ENCODE measurements around the gene SETD2.

Gene SETD2

DNA sequence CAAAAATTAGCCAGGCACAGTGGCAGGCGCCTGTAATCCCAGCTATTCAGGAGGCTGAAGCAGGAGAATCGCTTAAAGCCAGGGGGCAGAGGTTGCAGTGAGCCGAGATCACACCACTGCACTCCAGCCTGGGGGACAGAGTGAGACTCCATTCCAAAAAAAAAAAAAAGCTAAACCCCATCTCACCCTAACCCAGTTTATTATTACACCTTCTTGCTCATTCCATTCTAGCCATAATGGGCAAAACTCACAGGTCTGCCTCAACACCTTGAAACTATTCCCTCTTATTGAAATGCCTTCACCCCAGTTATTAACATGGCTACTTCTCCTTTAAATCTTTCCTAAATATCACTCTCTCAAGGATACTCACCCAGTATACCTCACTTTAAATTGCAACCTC, 4.1 kb downstream of the SETD2 start:
- H2AFZ ChIP-seq (ENCODE audit: insufficient read depth, low read length, poor library complexity): no peak overlapping the region
- no peaks in the 10 kb centered on the region for H3K27me3 ChIP-seq (ENCODE audit: insufficient read depth, low read length)
- H2AK5ac ChIP-seq (ENCODE audit: low read length): no peak overlapping the region
- H3K9ac ChIP-seq (ENCODE audit: low read length): no peak overlapping the region
- H3K79me1 ChIP-seq (ENCODE audit: low read length): peaks cover 15% of the 10 kb centered on the region
- H4K91ac ChIP-seq (ENCODE audit: low read depth, low read length): no peak overlapping the region
- no peaks in the 10 kb centered on the region for H3K9me3 ChIP-seq (ENCODE audit: insufficient read depth, low read depth, low read length)
- H3K36me3 ChIP-seq (ENCODE audit: control insufficient read depth in 1 of 2, insufficient read depth in 2 of 2, low read length in 2 of 2): no peaks in the 10 kb centered on the region
- H3K4me2 ChIP-seq (ENCODE audit: low read length): no peak overlapping the region
- H3K14ac ChIP-seq (ENCODE audit: low read length): no peak overlapping the region
- H3K4me1 ChIP-seq (ENCODE audit: control insufficient read depth in 1 of 2, insufficient read depth in 2 of 2, low read length in 2 of 2): no peaks in the 10 kb centered on the region
- WGBS (ENCODE audit: extremely low coverage, insufficient coverage, insufficient read length): no CpG with 5 or more reads among the region's 3 CpGs
- no peak overlapping the region for H3K4me3 ChIP-seq (ENCODE audit: low read depth, low read length)
- DNase-seq: no peak
- H2BK120ac ChIP-seq (ENCODE audit: insufficient read depth, low read length, poor library complexity): no peak overlapping the region
- peak overlapping the region; percentile 40 for H3K4ac ChIP-seq (ENCODE audit: low read depth, low read length)
- H3K79me2 ChIP-seq (ENCODE audit: control insufficient read depth, insufficient read depth, low read length, poor library complexity): peaks cover 31% of the 10 kb centered on the region
- no peak overlapping the region for H3K27ac ChIP-seq (ENCODE audit: low read depth, low read length)
- H3K23ac ChIP-seq (ENCODE audit: low read length): no peak overlapping the region
- no peak overlapping the region for H4K12ac ChIP-seq (ENCODE audit: low read depth, low read length)
- no peak overlapping the region for H2BK5ac ChIP-seq (ENCODE audit: low read depth, low read length, poor library complexity)
- no peak overlapping the region for H4K8ac ChIP-seq (ENCODE audit: low read depth, low read length)
- H3K18ac ChIP-seq (ENCODE audit: low read length): no peak overlapping the region
- no peak overlapping the region for H2BK12ac ChIP-seq (ENCODE audit: low read length)

DNA sequence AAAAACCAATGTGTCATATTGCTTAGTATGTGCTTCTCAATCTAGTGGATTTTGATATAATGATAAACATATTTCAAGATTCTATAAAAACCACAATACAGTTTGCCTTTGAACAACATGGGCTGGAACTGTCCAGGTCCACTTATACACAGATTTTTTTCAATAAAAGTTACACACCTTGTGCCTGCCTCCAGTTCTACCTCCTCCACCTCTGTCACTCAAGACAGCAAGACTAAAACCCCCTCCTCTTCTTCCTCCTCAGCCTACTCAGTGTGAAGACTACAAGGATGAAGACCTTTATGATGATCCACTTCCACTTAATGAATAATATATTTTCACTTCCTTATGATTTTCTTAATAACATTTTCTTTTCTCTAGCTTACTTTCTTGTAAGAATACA, 5.7 kb downstream of the SETD2 start:
- no peak overlapping the region for H2AK5ac ChIP-seq (ENCODE audit: low read length)
- H3K79me1 ChIP-seq (ENCODE audit: low read length): peaks cover 3% of the 10 kb centered on the region
- no peak overlapping the region for H2BK5ac ChIP-seq (ENCODE audit: low read depth, low read length, poor library complexity)
- H3K18ac ChIP-seq (ENCODE audit: low read length): no peak overlapping the region
- no peak overlapping the region for H2AFZ ChIP-seq (ENCODE audit: insufficient read depth, low read length, poor library complexity)
- DNase-seq: no peak
- no peaks in the 10 kb centered on the region for H3K27me3 ChIP-seq (ENCODE audit: insufficient read depth, low read length)
- H3K9me3 ChIP-seq (ENCODE audit: insufficient read depth, low read depth, low read length): no peaks in the 10 kb centered on the region
- H4K91ac ChIP-seq (ENCODE audit: low read depth, low read length): no peak overlapping the region
- H2BK120ac ChIP-seq (ENCODE audit: insufficient read depth, low read length, poor library complexity): no peak overlapping the region
- no peak overlapping the region for H2BK12ac ChIP-seq (ENCODE audit: low read length)
- H4K8ac ChIP-seq (ENCODE audit: low read depth, low read length): no peak overlapping the region
- no peaks in the 10 kb centered on the region for H3K36me3 ChIP-seq (ENCODE audit: control insufficient read depth in 1 of 2, insufficient read depth in 2 of 2, low read length in 2 of 2)
- H3K23ac ChIP-seq (ENCODE audit: low read length): no peak overlapping the region
- H3K4me3 ChIP-seq (ENCODE audit: low read depth, low read length): no peak overlapping the region
- H3K27ac ChIP-seq (ENCODE audit: low read depth, low read length): no peak overlapping the region
- no peak overlapping the region for H3K14ac ChIP-seq (ENCODE audit: low read length)
- H3K4me2 ChIP-seq (ENCODE audit: low read length): no peak overlapping the region
- no peak overlapping the region for H3K9ac ChIP-seq (ENCODE audit: low read length)
- H4K12ac ChIP-seq (ENCODE audit: low read depth, low read length): no peak overlapping the region
- peak overlapping the region; percentile 91 for H3K4ac ChIP-seq (ENCODE audit: low read depth, low read length)
- H3K79me2 ChIP-seq (ENCODE audit: control insufficient read depth, insufficient read depth, low read length, poor library complexity): peaks cover 20% of the 10 kb centered on the region
- H3K4me1 ChIP-seq (ENCODE audit: control insufficient read depth in 1 of 2, insufficient read depth in 2 of 2, low read length in 2 of 2): no peaks in the 10 kb centered on the region

- no peak overlapping the region for H3K4me3 ChIP-seq (ENCODE audit: low read depth, low read length)
- no peak overlapping the region for H2AFZ ChIP-seq (ENCODE audit: insufficient read depth, low read length, poor library complexity)
- H3K18ac ChIP-seq (ENCODE audit: low read length): no peak overlapping the region
- no peak overlapping the region for H4K91ac ChIP-seq (ENCODE audit: low read depth, low read length)
- no peak overlapping the region for H2BK12ac ChIP-seq (ENCODE audit: low read length)
- no peak overlapping the region for H3K9ac ChIP-seq (ENCODE audit: low read length)
- no peak overlapping the region for H3K27ac ChIP-seq (ENCODE audit: low read depth, low read length)
- H4K8ac ChIP-seq (ENCODE audit: low read depth, low read length): no peak overlapping the region
- no peak for DNase-seq
- H3K4ac ChIP-seq (ENCODE audit: low read depth, low read length): peak overlapping the region; percentile 84
- no peaks in the 10 kb centered on the region for H3K9me3 ChIP-seq (ENCODE audit: insufficient read depth, low read depth, low read length)
- no peak overlapping the region for H2BK120ac ChIP-seq (ENCODE audit: insufficient read depth, low read length, poor library complexity)
- no peaks in the 10 kb centered on the region for H3K4me1 ChIP-seq (ENCODE audit: control insufficient read depth in 1 of 2, insufficient read depth in 2 of 2, low read length in 2 of 2)
- WGBS (ENCODE audit: extremely low coverage, insufficient coverage, insufficient read length): no CpG with 5 or more reads among the region's 1 CpG
- no peak overlapping the region for H4K12ac ChIP-seq (ENCODE audit: low read depth, low read length)
- no peaks in the 10 kb centered on the region for H3K79me1 ChIP-seq (ENCODE audit: low read length)
- no peak overlapping the region for H3K23ac ChIP-seq (ENCODE audit: low read length)
- no peak overlapping the region for H2AK5ac ChIP-seq (ENCODE audit: low read length)
- no peak overlapping the region for H3K14ac ChIP-seq (ENCODE audit: low read length)
- H3K79me2 ChIP-seq (ENCODE audit: control insufficient read depth, insufficient read depth, low read length, poor library complexity): peaks cover 19% of the 10 kb centered on the region
- H3K4me2 ChIP-seq (ENCODE audit: low read length): no peak overlapping the region
- no peaks in the 10 kb centered on the region for H3K36me3 ChIP-seq (ENCODE audit: control insufficient read depth in 1 of 2, insufficient read depth in 2 of 2, low read length in 2 of 2)
- H2BK5ac ChIP-seq (ENCODE audit: low read depth, low read length, poor library complexity): no peak overlapping the region
- no peaks in the 10 kb centered on the region for H3K27me3 ChIP-seq (ENCODE audit: insufficient read depth, low read length)
These were observed 7.5 kb downstream of the SETD2 start for GRCh38 chr3:47156396-47156795.

GRCh38 chr3:47152578-47152977, 11.3 kb downstream of the SETD2 start:
- no peak overlapping the region for H3K4me3 ChIP-seq (ENCODE audit: low read depth, low read length)
- no peak overlapping the region for H2BK5ac ChIP-seq (ENCODE audit: low read depth, low read length, poor library complexity)
- no peak overlapping the region for H3K4me2 ChIP-seq (ENCODE audit: low read length)
- H4K12ac ChIP-seq (ENCODE audit: low read depth, low read length): no peak overlapping the region
- H3K4me1 ChIP-seq (ENCODE audit: control insufficient read depth in 1 of 2, insufficient read depth in 2 of 2, low read length in 2 of 2): no peaks in the 10 kb centered on the region
- H3K36me3 ChIP-seq (ENCODE audit: control insufficient read depth in 1 of 2, insufficient read depth in 2 of 2, low read length in 2 of 2): no peaks in the 10 kb centered on the region
- H3K23ac ChIP-seq (ENCODE audit: low read length): no peak overlapping the region
- no peak overlapping the region for H2AK5ac ChIP-seq (ENCODE audit: low read length)
- H3K18ac ChIP-seq (ENCODE audit: low read length): no peak overlapping the region
- no peak overlapping the region for H3K14ac ChIP-seq (ENCODE audit: low read length)
- no peaks in the 10 kb centered on the region for H3K79me1 ChIP-seq (ENCODE audit: low read length)
- H2BK120ac ChIP-seq (ENCODE audit: insufficient read depth, low read length, poor library complexity): no peak overlapping the region
- no peak overlapping the region for H4K91ac ChIP-seq (ENCODE audit: low read depth, low read length)
- H2BK12ac ChIP-seq (ENCODE audit: low read length): no peak overlapping the region
- H3K9me3 ChIP-seq (ENCODE audit: insufficient read depth, low read depth, low read length): no peaks in the 10 kb centered on the region
- H3K4ac ChIP-seq (ENCODE audit: low read depth, low read length): peak overlapping the region; percentile 65
- no peak overlapping the region for H3K27ac ChIP-seq (ENCODE audit: low read depth, low read length)
- H3K9ac ChIP-seq (ENCODE audit: low read length): no peak overlapping the region
- no peak overlapping the region for H2AFZ ChIP-seq (ENCODE audit: insufficient read depth, low read length, poor library complexity)
- no peaks in the 10 kb centered on the region for H3K27me3 ChIP-seq (ENCODE audit: insufficient read depth, low read length)
- DNase-seq: peak; percentile 30 to 66
- H3K79me2 ChIP-seq (ENCODE audit: control insufficient read depth, insufficient read depth, low read length, poor library complexity): peaks cover 17% of the 10 kb centered on the region
- no CpG with 5 or more reads among the region's 2 CpGs for WGBS (ENCODE audit: extremely low coverage, insufficient coverage, insufficient read length)
- no peak overlapping the region for H4K8ac ChIP-seq (ENCODE audit: low read depth, low read length)

Data from trophoblast cell (in vitro differentiated cells and primary cell).